KBM-7 (cell line): ENCODE data around the gene GAGE2A.
A peak's percentile ranks its signal among the peaks of the same experiment; 100 is the strongest.
"Not testable (repeated sequence)": the region's sequence is repeated elsewhere in the genome, so short reads cannot be mapped to it uniquely, and the experiment has no call there.

Experiments
- DNase-seq: peaks from one replicate; pipeline ENCODE4 v3.0.0-alpha.2; 2015
- in situ Hi-C: fragments of 300-500 bp; cut with MboI; formaldehyde crosslinking; loops from 2 replicates; pipeline ENCODE4 v1.14.3; 2020; ENCODE audit warnings: low sequenced_read_pairs, low pct_unique_long_range_greater_than_20kb, mixed read lengths

Gene GAGE2A

GRCh38 chrX:49589196-49589595 is at the start of gene GAGE2A:
GAGE2A (plus strand) TSS chrX:49589496; CDS start chrX:49590651, 1,155 bp downstream.
- in situ Hi-C loops, DNase-seq: not testable (repeated sequence)

- DNase-seq, in situ Hi-C loops: not testable (repeated sequence)
These were observed 47.9 kb upstream of the GAGE2A start, which contains the start of gene GAGE12D for GRCh38 chrX:49541433-49541832. GAGE12D (plus strand) TSS chrX:49541733; CDS start chrX:49542888, 1,155 bp downstream.

GRCh38 chrX:49550989-49551388 is 38.3 kb upstream of the GAGE2A start, which contains the start of gene GAGE12E:
GAGE12E (plus strand) TSS chrX:49551289; CDS start chrX:49552444, 1,155 bp downstream.
- in situ Hi-C loops, DNase-seq: not testable (repeated sequence)

GRCh38 chrX:49560542-49560941 is 28.8 kb upstream of the GAGE2A start, which contains the start of gene GAGE12F:
GAGE12F (plus strand) TSS chrX:49560842; CDS start chrX:49561997, 1,155 bp downstream.
- DNase-seq, in situ Hi-C loops: not testable (repeated sequence)

GRCh38 chrX:49568728-49569127 is 20.6 kb upstream of the GAGE2A start:
- in situ Hi-C loops, DNase-seq: not testable (repeated sequence)

- in situ Hi-C loops: not testable (repeated sequence)
These were observed 20.1 kb upstream of the GAGE2A start for GRCh38 chrX:49569152-49569551.

GRCh38 chrX:49570100-49570499 is 19.2 kb upstream of the GAGE2A start, which contains the start of gene GAGE12G:
GAGE12G (plus strand) TSS chrX:49570400; CDS start chrX:49571555, 1,155 bp downstream.
- in situ Hi-C loops, DNase-seq: not testable (repeated sequence)

More at GRCh38 chrX:49569152-49569551, 20.1 kb upstream of the GAGE2A start:
- DNase-seq: not testable (repeated sequence)

GRCh38 chrX:49579649-49580048 is 9.6 kb upstream of the GAGE2A start, which contains the start of gene GAGE12H:
GAGE12H (plus strand) TSS chrX:49579949; CDS start chrX:49581104, 1,155 bp downstream.
- in situ Hi-C loops, DNase-seq: not testable (repeated sequence)

- in situ Hi-C loops, DNase-seq: not testable (repeated sequence)
These were observed 628 bp downstream of the GAGE2A start for GRCh38 chrX:49589769-49590478.

- DNase-seq, in situ Hi-C loops: not testable (repeated sequence)
These were observed 1.2 kb downstream of the GAGE2A start for GRCh38 chrX:49590488-49590887.

GRCh38 chrX:49598720-49599119 is 9.4 kb downstream of the GAGE2A start, which contains the start of gene GAGE1:
GAGE1 (plus strand) TSS chrX:49599020; CDS start chrX:49600175, 1,155 bp downstream.
- DNase-seq, in situ Hi-C loops: not testable (repeated sequence)

- DNase-seq: no peak
- in situ Hi-C loops: no loop called here
These were observed 21.5 kb downstream of the GAGE2A start for GRCh38 chrX:49610718-49611310.

- no peak for DNase-seq
- in situ Hi-C loops: no loop called here
These were observed 29.3 kb downstream of the GAGE2A start for GRCh38 chrX:49618574-49618973.

- in situ Hi-C loops: no loop called here
These were observed 37.9 kb downstream of the GAGE2A start for GRCh38 chrX:49627086-49627777.

GRCh38 chrX:49644991-49645637 is 55.8 kb downstream of the GAGE2A start:
- in situ Hi-C loops: no loop called here
- no peak for DNase-seq

More at GRCh38 chrX:49627086-49627777, 37.9 kb downstream of the GAGE2A start:
- DNase-seq: peak; percentile 30
